PFSK-1 (cell line): ENCODE results near the gene CLBA1.

Experiments used
- POLR2AphosphoS5 ChIP-seq: IDR thresholded peaks from 2 replicates; pipeline ENCODE4 v1.6.1; 2012; ENCODE audit warnings: low read depth, mild to moderate bottlenecking, control low read depth, low read length, moderate library complexity
- REST ChIP-seq, 2 experiments: IDR thresholded peaks; 2 replicates each; pipeline versions ENCODE4 v1.6.1 to v1.8.0; 2011 to 2012; ENCODE audit warnings: low read depth in 2 of 2, low read length in 2 of 2, control low read depth in 1 of 2, inconsistent platforms in 1 of 2, mild to moderate bottlenecking in 1 of 2, moderate library complexity in 1 of 2; ENCODE audit not compliant: insufficient read depth in 1 of 2
- SIN3A ChIP-seq: IDR thresholded peaks from 2 replicates; pipeline ENCODE4 v1.6.1; 2012; ENCODE audit warnings: mild to moderate bottlenecking, low read length, moderate library complexity, borderline replicate concordance; ENCODE audit not compliant: insufficient read depth
- TAF1 ChIP-seq: IDR thresholded peaks from 2 replicates; pipeline ENCODE4 v1.6.1; 2012; ENCODE audit warnings: low read length, control low read depth, borderline replicate concordance; ENCODE audit not compliant: insufficient read depth

- no peak for TF ChIP-seq POLR2AphosphoS5
- no peak for TF ChIP-seq REST (IDR thresholded peaks at IDR 0.05; ENCODE audit: insufficient read depth in 1 of 2, low read depth in 2 of 2, low read length in 2 of 2)
- no peak for TF ChIP-seq TAF1
- no peak for TF ChIP-seq SIN3A
Observed at GRCh38 chr14:105039458-105040205, 54.0 kb downstream of the CLBA1 start.
